Hepatocyte (in vitro differentiated cells): ENCODE data around the gene NSMCE1. TPM values are rescaled to one million over a fixed set of nuclear protein-coding genes. Genes with fewer than 3 reads are reported as not detected.

ENCODE experiments used
- DNase-seq: peaks from one replicate; pipeline ENCODE4 v3.0.0-alpha.2; 2016; ENCODE audit warnings: low spot score
- H2AFZ ChIP-seq: fragments of 200-600 bp; sonication (generic); 2 replicates; pipeline ENCODE4 v1.6.0; 2016; ENCODE audit warnings: antibody characterized with exemption, mild to moderate bottlenecking
- H3K27ac ChIP-seq: fragments of 200-600 bp; sonication (generic); 2 replicates; pipeline ENCODE4 v1.5.1; 2016; ENCODE audit warnings: mild to moderate bottlenecking
- H3K27me3 ChIP-seq: fragments of 200-600 bp; sonication (generic); 2 replicates; pipeline ENCODE4 v1.6.1; 2016
- H3K36me3 ChIP-seq: fragments of 200-600 bp; sonication (generic); replicated peaks from 2 replicates; pipeline ENCODE4 v1.5.1; 2016; ENCODE audit warnings: low read depth; ENCODE audit not compliant: insufficient read depth
- H3K4me1 ChIP-seq: fragments of 200-600 bp; sonication (generic); 2 replicates; pipeline ENCODE4 v1.5.1; 2016; ENCODE audit warnings: mild to moderate bottlenecking, moderate library complexity; ENCODE audit not compliant: insufficient read depth
- H3K4me2 ChIP-seq: fragments of 200-600 bp; sonication (generic); 2 replicates; pipeline ENCODE4 v1.6.0; 2016
- H3K4me3 ChIP-seq: fragments of 200-600 bp; sonication (generic); 2 replicates; pipeline ENCODE4 v1.5.1; 2016; ENCODE audit warnings: mild to moderate bottlenecking
- H3K79me2 ChIP-seq: fragments of 200-600 bp; sonication (generic); 2 replicates; pipeline ENCODE4 v1.6.0; 2017; ENCODE audit warnings: mild to moderate bottlenecking
- H3K9me2 ChIP-seq: fragments of 200-600 bp; sonication (generic); replicated peaks from 2 replicates; pipeline ENCODE4 v1.6.0; 2017; ENCODE audit warnings: mild to moderate bottlenecking; ENCODE audit not compliant: insufficient read depth
- H3K9me3 ChIP-seq: fragments of 200-600 bp; sonication (generic); 2 replicates; pipeline ENCODE4 v1.5.1; 2016; ENCODE audit warnings: low read depth, mild to moderate bottlenecking
- H4K20me1 ChIP-seq: fragments of 200-600 bp; sonication (generic); 2 replicates; pipeline ENCODE4 v1.6.0; 2016; ENCODE audit warnings: mild to moderate bottlenecking; ENCODE audit not compliant: insufficient read depth, poor library complexity, severe bottlenecking
- CTCF ChIP-seq: fragments of 200-600 bp; sonication (generic); IDR thresholded peaks from 2 replicates; pipeline ENCODE4 v1.5.1; 2016; ENCODE audit warnings: antibody characterized with exemption, mild to moderate bottlenecking; ENCODE audit not compliant: poor library complexity
- EZH2 ChIP-seq: fragments of 200-600 bp; sonication (generic); IDR thresholded peaks from 2 replicates; pipeline ENCODE4 v1.6.1; 2016; ENCODE audit warnings: antibody characterized with exemption, mild to moderate bottlenecking, borderline replicate concordance
- EZH2phosphoT487 ChIP-seq: fragments of 200-600 bp; sonication (generic); IDR thresholded peaks from one replicate; pipeline ENCODE4 v1.6.1; 2018; ENCODE audit warnings: antibody characterized with exemption, mild to moderate bottlenecking, low read depth, moderate library complexity; ENCODE audit not compliant: unreplicated experiment, severe bottlenecking
- WGBS: methylation state at CpG from one replicate; pipeline ENCODE4 v1.1.6; 2016; ENCODE audit warnings: low lambda C conversion rate; ENCODE audit errors: missing lambda C conversion rate; 5-methylcytosine and 5-hydroxymethylcytosine counted together
- polyA plus RNA-seq: library from polyadenylated mRNA; unstranded; fragments of >200 nt; fragmentation: Nextera tagmentation; extraction: Ambion mirVana; gene quantifications from 2 replicates; pipeline ENCODE4 v1.2.1, GENCODE V29; 2016
- total RNA-seq: library from RNA; depleted of rRNA; stranded (reverse); fragments of >200 nt; gene quantifications from 2 replicates; pipeline ENCODE4 v1.2.3, GENCODE V29; 2014

Gene NSMCE1
- total and polyA plus RNA-seq, 2 experiments from 2014 or later, result 35.0 to 58.2 TPM

GRCh38 chr16:27197004-27197403 lies 71.6 kb downstream of the NSMCE1 start:
- Histone ChIP-seq H3K36me3 (no peaks in the 10 kb centered on the region), H3K4me3 (no peak overlapping the region), H3K27ac (no peak overlapping the region), H4K20me1 (no peaks in the 10 kb centered on the region), H3K27me3 (no peaks in the 10 kb centered on the region), H3K4me2 (no peak overlapping the region), H2AFZ (no peak overlapping the region), H3K4me1 (no peaks in the 10 kb centered on the region), H3K9me2 (no peaks in the 10 kb centered on the region), H3K9me3 (no peaks in the 10 kb centered on the region), H3K79me2 (no peaks in the 10 kb centered on the region)
- no peak for DNase-seq
- no peak for TF ChIP-seq EZH2
- 81% methylated on average over 4 of the region's 4 CpGs for WGBS

- no peak for TF ChIP-seq EZH2phosphoT487
- TF ChIP-seq CTCF, result no peak
- TF ChIP-seq EZH2, result no peak
- 94% methylated on average over 9 of the region's 9 CpGs for WGBS
- H3K9me3 ChIP-seq, result no peaks in the 10 kb centered on the region
- no peaks in the 10 kb centered on the region for H4K20me1 ChIP-seq
- no peaks in the 10 kb centered on the region for H3K9me2 ChIP-seq
- no peak for DNase-seq
- no peaks in the 10 kb centered on the region for H3K27me3 ChIP-seq
- H3K36me3 ChIP-seq, result no peaks in the 10 kb centered on the region
- no peak overlapping the region for H3K27ac ChIP-seq
- H3K4me1 ChIP-seq, result no peaks in the 10 kb centered on the region
- H3K4me2 ChIP-seq, result no peak overlapping the region
- H3K4me3 ChIP-seq, result no peak overlapping the region
- H3K79me2 ChIP-seq, result no peaks in the 10 kb centered on the region
- no peak overlapping the region for H2AFZ ChIP-seq
Measured at GRCh38 chr16:27195941-27196595, 72.5 kb downstream of the NSMCE1 start.

- TF ChIP-seq EZH2phosphoT487 (no peak), EZH2 (no peak), CTCF (no peak)
- Histone ChIP-seq H3K79me2 (no peaks in the 10 kb centered on the region), H4K20me1 (no peaks in the 10 kb centered on the region), H3K4me2 (no peak overlapping the region), H3K9me3 (no peaks in the 10 kb centered on the region), H3K9me2 (no peaks in the 10 kb centered on the region), H3K4me3 (no peak overlapping the region), H3K36me3 (no peaks in the 10 kb centered on the region), H3K27ac (no peak overlapping the region), H2AFZ (no peak overlapping the region), H3K4me1 (no peaks in the 10 kb centered on the region), H3K27me3 (no peaks in the 10 kb centered on the region)
- DNase-seq, result no peak
- 84% methylated on average over 6 of the region's 6 CpGs for WGBS
Measured at GRCh38 chr16:27195076-27195741, 73.4 kb downstream of the NSMCE1 start.

- H3K4me2 ChIP-seq, result no peak overlapping the region
- H3K9me2 ChIP-seq, result no peaks in the 10 kb centered on the region
- 84% methylated on average over 6 of the region's 6 CpGs for WGBS
- no peaks in the 10 kb centered on the region for H3K9me3 ChIP-seq
- no peaks in the 10 kb centered on the region for H3K4me1 ChIP-seq
- no peak overlapping the region for H3K27ac ChIP-seq
- H3K4me3 ChIP-seq, result no peak overlapping the region
- H3K79me2 ChIP-seq, result no peaks in the 10 kb centered on the region
- H3K36me3 ChIP-seq, result no peaks in the 10 kb centered on the region
- H4K20me1 ChIP-seq, result no peaks in the 10 kb centered on the region
- H3K27me3 ChIP-seq, result no peaks in the 10 kb centered on the region
- DNase-seq, result no peak
- TF ChIP-seq CTCF (no peak), EZH2 (no peak), EZH2phosphoT487 (no peak)
- no peak overlapping the region for H2AFZ ChIP-seq
Measured at GRCh38 chr16:27193300-27193990, 75.1 kb downstream of the NSMCE1 start.
